Naive B cell (primary cell): ENCODE measurements around the gene TRIP10. TPM values are rescaled to one million over a fixed set of nuclear protein-coding genes. Genes with fewer than 3 reads are reported as not detected.

Experiments used
- ATAC-seq, 2 donors: fragments of 150-1000 bp; cut with Tn5 transposase; 2 replicates each; pipeline ENCODE4 v1.10.0; 2021; ENCODE audit warnings: low read depth in 2 of 2, mild to moderate bottlenecking in 2 of 2, moderate library complexity in 2 of 2
- DNase-seq: peaks from one replicate; pipeline ENCODE4 v3.0.0; 2022
- H3K27ac Mint-ChIP-seq, 6 donors: one replicate each; pipeline ENCODE4 v1.8.0; 2020 to 2022; ENCODE audit warnings: mild to moderate bottlenecking in 6 of 6, mixed read lengths in 6 of 6, moderate library complexity in 5 of 6, inconsistent platforms in 2 of 6
- H3K27me3 Mint-ChIP-seq, 3 donors: one replicate each; pipeline ENCODE4 v1.8.0; 2021 to 2022; ENCODE audit warnings: mixed read lengths in 3 of 3, mild to moderate bottlenecking in 1 of 3
- H3K36me3 Mint-ChIP-seq, 2 donors: one replicate each; pipeline ENCODE4 v1.8.0; 2020 to 2022; ENCODE audit warnings: mixed read lengths in 2 of 2, inconsistent platforms in 1 of 2, mild to moderate bottlenecking in 1 of 2
- H3K4me1 Mint-ChIP-seq, 3 donors: one replicate each; pipeline ENCODE4 v1.8.0; 2020 to 2022; ENCODE audit warnings: mixed read lengths in 3 of 3, inconsistent platforms in 1 of 3, mild to moderate bottlenecking in 1 of 3, moderate library complexity in 1 of 3
- H3K4me3 Mint-ChIP-seq, 8 donors: one replicate each; pipeline ENCODE4 v1.8.0; 2020 to 2022; ENCODE audit warnings: mild to moderate bottlenecking in 8 of 8, mixed read lengths in 8 of 8, moderate library complexity in 8 of 8, inconsistent platforms in 2 of 8
- H3K9me3 Mint-ChIP-seq, 7 donors: one replicate each; pipeline ENCODE4 v1.8.0; 2020 to 2022; ENCODE audit warnings: mixed read lengths in 7 of 7, mild to moderate bottlenecking in 5 of 7, inconsistent platforms in 2 of 7, moderate library complexity in 1 of 7
- polyA plus RNA-seq, 6 donors: library from polyadenylated mRNA; unstranded; fragments of 300-500 nt; fragmentation: Illumina TruSeq; gene quantifications; one replicate each; pipeline ENCODE4 v1.2.3, GENCODE V29; 2021; ENCODE audit warnings: low read depth in 6 of 6

Gene TRIP10
- polyA plus RNA-seq, 6 donors from 2014 or later = 2.7 to 5.1 (median 3.2) TPM; not detected in 1

DNA sequence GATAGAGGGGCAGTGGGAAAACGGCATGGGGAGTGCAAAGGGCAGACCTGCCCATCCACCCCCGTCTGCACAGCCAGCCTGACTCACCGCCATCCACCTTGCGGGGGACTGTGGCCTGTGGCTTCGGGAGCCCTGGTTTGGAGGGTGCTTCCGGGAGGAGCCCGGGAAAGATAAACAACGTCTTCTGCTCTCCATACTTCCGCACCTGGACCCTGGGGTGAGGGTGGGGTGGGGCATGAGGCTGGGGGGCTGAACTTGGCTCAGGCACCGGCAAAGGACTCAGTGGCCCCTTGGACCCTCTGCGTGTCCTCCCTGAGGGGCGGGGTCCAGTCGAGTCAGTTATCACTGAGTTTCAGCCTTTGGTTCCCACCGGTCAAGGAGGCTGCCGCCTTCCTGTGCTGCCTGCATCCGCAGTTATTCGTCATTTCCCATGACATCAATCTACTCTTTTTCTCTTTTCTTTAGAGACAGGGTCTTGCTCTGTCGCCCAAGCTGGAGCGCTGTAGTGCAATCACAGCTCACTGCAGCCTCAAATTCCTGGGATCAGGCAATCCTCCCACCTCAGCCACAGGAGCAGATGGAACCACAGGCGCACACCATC lies 5.3 kb upstream of the TRIP10 start:
- Mint-ChIP-seq H3K4me1 (peaks cover 24 to 43% (median 32%) of the 10 kb centered on the region in 3 donors), H3K4me3 (peak overlapping the region in 1 of 8 donors; percentile 21), H3K27me3 (no peaks in the 10 kb centered on the region), H3K36me3 (peaks cover 0 to 9% of the 10 kb centered on the region in 2 donors), H3K27ac (peak overlapping the region in 2 of 6 donors; percentile 33 to 93), H3K9me3 (no peaks in the 10 kb centered on the region)
- ATAC-seq (no peak), DNase-seq (no peak)

GRCh38 chr19:6735181-6735911 lies 4.1 kb upstream of the TRIP10 start:
- H3K9me3 Mint-ChIP-seq = no peaks in the 10 kb centered on the region
- peaks cover 0 to 9% of the 10 kb centered on the region in 2 donors for H3K36me3 Mint-ChIP-seq
- H3K4me1 Mint-ChIP-seq = peaks cover 22 to 36% (median 32%) of the 10 kb centered on the region in 3 donors
- peak overlapping the region in 3 of 6 donors; percentile 20 to 93 (median 42) for H3K27ac Mint-ChIP-seq
- peak overlapping the region in 2 of 8 donors; percentile 89 to 98 for H3K4me3 Mint-ChIP-seq
- DNase-seq (no peak), ATAC-seq (no peak)
- H3K27me3 Mint-ChIP-seq = no peaks in the 10 kb centered on the region

DNA sequence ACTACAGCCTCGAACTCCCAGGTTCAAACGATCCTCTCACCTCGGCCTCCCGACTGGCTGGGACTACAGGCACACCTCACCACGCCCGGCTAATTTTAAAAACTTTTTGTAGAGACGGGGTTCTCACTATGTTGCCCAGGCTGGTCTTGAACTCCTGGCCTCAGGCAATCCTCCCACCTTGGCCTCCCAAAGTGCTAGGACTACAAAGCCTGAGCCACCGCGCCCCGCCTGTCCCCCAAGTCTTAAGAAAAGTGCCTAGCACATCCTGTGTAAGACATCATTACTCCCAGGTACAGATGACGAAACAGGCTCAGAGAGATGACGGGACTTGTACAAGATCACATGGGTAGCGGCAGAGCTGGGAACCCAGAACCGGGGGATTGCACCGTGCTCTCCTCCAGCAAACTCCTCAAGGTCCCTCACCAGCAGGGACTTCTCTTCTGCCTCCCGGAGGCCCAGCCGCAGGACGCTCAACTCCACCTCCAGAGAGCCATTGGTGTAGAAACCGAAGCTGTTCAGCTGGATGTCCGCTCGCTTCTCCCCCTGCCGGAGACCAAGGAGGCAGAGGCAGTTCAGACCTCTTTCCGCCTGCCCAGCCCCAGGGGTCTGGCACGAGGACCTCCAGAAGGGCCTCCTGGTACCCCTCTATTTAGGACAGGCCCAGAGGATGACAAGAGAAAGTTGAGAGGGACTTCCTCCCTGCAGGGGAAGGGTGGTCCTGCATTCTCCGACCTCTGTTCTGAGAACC lies 3.1 kb upstream of the TRIP10 start:
- Mint-ChIP-seq H3K27me3 (no peaks in the 10 kb centered on the region), H3K4me3 (peak overlapping the region; percentile 89 to 99 (median 98)), H3K9me3 (no peaks in the 10 kb centered on the region), H3K27ac (peak overlapping the region; percentile 78 to 98 (median 96)), H3K4me1 (peaks cover 22 to 41% (median 40%) of the 10 kb centered on the region in 3 donors), H3K36me3 (peaks cover 0 to 9% of the 10 kb centered on the region in 2 donors)
- peak; percentile 60 for DNase-seq
- ATAC-seq = peak; percentile 5 to 9

DNA sequence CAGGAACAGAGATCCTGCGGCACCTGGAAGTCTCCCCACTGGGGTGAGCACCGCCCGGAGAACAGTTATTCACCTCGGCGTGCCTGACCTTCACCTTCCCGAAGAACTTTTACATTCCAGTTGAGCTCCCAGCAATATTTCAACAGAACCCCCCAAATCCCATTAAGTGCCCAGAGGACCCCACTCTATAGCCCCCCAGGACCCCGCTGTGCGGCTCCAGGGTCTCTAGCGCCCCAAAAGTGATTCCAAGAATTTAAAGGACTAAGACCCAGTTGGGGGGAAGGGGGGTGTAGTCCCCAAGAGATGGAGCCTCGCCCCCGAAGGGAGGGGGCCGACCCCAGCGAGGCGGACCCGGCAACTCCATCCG lies 2.6 kb upstream of the TRIP10 start:
- ATAC-seq (no peak), DNase-seq (no peak)
- Mint-ChIP-seq H3K27ac (peak overlapping the region; percentile 78 to 98 (median 96)), H3K27me3 (no peaks in the 10 kb centered on the region), H3K4me3 (peak overlapping the region; percentile 89 to 99 (median 98)), H3K36me3 (peaks cover 0 to 9% of the 10 kb centered on the region in 2 donors), H3K4me1 (peaks cover 22 to 47% (median 41%) of the 10 kb centered on the region in 3 donors), H3K9me3 (no peaks in the 10 kb centered on the region)

- Mint-ChIP-seq H3K4me1 (peaks cover 22 to 46% (median 41%) of the 10 kb centered on the region in 3 donors), H3K27ac (peak within 1 kb of the TSS; percentile 93 to 99 (median 98)), H3K36me3 (peaks cover 0 to 6% of the 10 kb centered on the region in 2 donors), H3K27me3 (no peaks in the 10 kb centered on the region), H3K9me3 (no peaks in the 10 kb centered on the region), H3K4me3 (peak within 1 kb of the TSS; percentile 89 to 99 (median 98))
- peak; percentile 77 to 79 for ATAC-seq
- peak; percentile 99 for DNase-seq
Measured at GRCh38 chr19:6737284-6737872, 2.1 kb upstream of the TRIP10 start, which contains the start of gene GPR108. Gene GPR108, minus strand, starts transcription at chr19:6737580. Its CDS starts 4 bp downstream, at chr19:6737576.

GRCh38 chr19:6737873-6738786 lies 1.4 kb upstream of the TRIP10 start:
- Mint-ChIP-seq H3K27me3 (no peaks in the 10 kb centered on the region), H3K9me3 (no peaks in the 10 kb centered on the region), H3K4me1 (peaks cover 20 to 44% (median 41%) of the 10 kb centered on the region in 3 donors), H3K36me3 (no peaks in the 10 kb centered on the region), H3K27ac (peak overlapping the region; percentile 93 to 99 (median 98)), H3K4me3 (peak overlapping the region; percentile 89 to 99 (median 98))
- ATAC-seq (no peak), DNase-seq (peak; percentile 67)

DNA sequence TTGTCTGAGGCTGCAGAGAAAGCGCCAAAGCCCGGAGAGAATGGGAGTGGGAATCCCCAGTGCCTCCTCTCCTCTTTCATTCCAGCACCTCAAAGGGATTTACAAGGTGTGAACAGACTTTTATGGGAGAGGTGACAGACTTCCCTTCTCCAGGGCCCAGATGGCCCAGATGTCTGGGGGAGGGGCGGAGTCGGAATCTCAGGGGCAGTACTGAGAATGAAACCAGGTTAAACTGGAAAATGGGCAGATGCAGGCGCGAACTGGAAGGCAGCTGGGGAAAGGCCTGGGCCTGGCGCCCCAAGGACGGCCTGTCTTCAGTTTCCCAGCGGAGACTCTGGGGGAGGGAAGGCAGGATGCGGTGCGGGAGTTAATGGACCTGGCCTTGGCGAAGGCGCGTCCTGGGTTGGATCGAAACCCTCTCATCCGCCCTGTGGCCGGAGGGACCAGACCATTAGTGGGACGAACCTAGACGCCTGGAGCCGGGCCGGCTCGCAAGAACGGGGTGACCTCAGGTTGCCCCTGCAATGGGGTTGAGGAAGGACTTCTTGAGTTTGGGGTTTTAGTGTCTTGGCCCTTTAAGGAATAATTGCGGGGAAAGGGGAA lies 592 bp upstream of the TRIP10 start:
- ATAC-seq = no peak
- no peaks in the 10 kb centered on the region for H3K9me3 Mint-ChIP-seq
- peak overlapping the region; percentile 89 to 98 (median 96) for H3K4me3 Mint-ChIP-seq
- H3K36me3 Mint-ChIP-seq = peaks cover 2 to 4% of the 10 kb centered on the region in 2 donors
- DNase-seq = no peak
- H3K4me1 Mint-ChIP-seq = peaks cover 20 to 44% (median 41%) of the 10 kb centered on the region in 3 donors
- no peaks in the 10 kb centered on the region for H3K27me3 Mint-ChIP-seq
- H3K27ac Mint-ChIP-seq = peak overlapping the region; percentile 92 to 98 (median 94)

- ATAC-seq (no peak), DNase-seq (no peak)
- H3K4me1 Mint-ChIP-seq = peaks cover 22 to 44% (median 41%) of the 10 kb centered on the region in 3 donors
- peak overlapping the region in 3 of 6 donors; percentile 11 to 93 (median 79) for H3K27ac Mint-ChIP-seq
- peak overlapping the region; percentile 50 to 98 (median 88) for H3K4me3 Mint-ChIP-seq
- no peaks in the 10 kb centered on the region for H3K27me3 Mint-ChIP-seq
- H3K36me3 Mint-ChIP-seq = peaks cover 7 to 12% of the 10 kb centered on the region in 2 donors
- H3K9me3 Mint-ChIP-seq = no peaks in the 10 kb centered on the region
Measured at GRCh38 chr19:6739883-6740588, 556 bp downstream of the TRIP10 start.

- H3K4me1 Mint-ChIP-seq = peaks cover 22 to 45% (median 41%) of the 10 kb centered on the region in 3 donors
- DNase-seq = peak; percentile 76
- H3K36me3 Mint-ChIP-seq = peaks cover 7 to 19% of the 10 kb centered on the region in 2 donors
- no peaks in the 10 kb centered on the region for H3K27me3 Mint-ChIP-seq
- ATAC-seq = peak in 1 of 2 donors; percentile 6
- H3K4me3 Mint-ChIP-seq = peak overlapping the region; percentile 77 to 98 (median 89)
- H3K9me3 Mint-ChIP-seq = no peaks in the 10 kb centered on the region
- peak overlapping the region in 5 of 6 donors; percentile 36 to 94 (median 92) for H3K27ac Mint-ChIP-seq
Measured at GRCh38 chr19:6740589-6741343, 1.3 kb downstream of the TRIP10 start.

- ATAC-seq = no peak
- Mint-ChIP-seq H3K27ac (peak overlapping the region in 3 of 6 donors; percentile 15 to 26 (median 26)), H3K36me3 (peaks cover 7 to 23% of the 10 kb centered on the region in 2 donors), H3K27me3 (no peaks in the 10 kb centered on the region), H3K9me3 (no peaks in the 10 kb centered on the region), H3K4me1 (peaks cover 16 to 28% (median 27%) of the 10 kb centered on the region in 3 donors), H3K4me3 (peak overlapping the region in 2 of 8 donors; percentile 30 to 32)
- no peak for DNase-seq
Measured at GRCh38 chr19:6743066-6743465, 3.6 kb downstream of the TRIP10 start.
